SK-N-SH (cell line): ENCODE results near the gene BBLN. TPM values are rescaled to one million over a fixed set of nuclear protein-coding genes. Genes with fewer than 3 reads are reported as not detected.

ENCODE experiments used
- CTCF ChIA-PET: fragments of 300-600, 350-600 bp; formaldehyde crosslinking; extraction: SDS; loops from one replicate; lab custom pipeline; 2021; lab: Yijun Ruan, JAX
- POLR2A ChIA-PET: fragments of 350-600 bp; sonication (Branson Sonifier 250); formaldehyde crosslinking; extraction: SDS; loops from one replicate; lab custom pipeline; 2020; ENCODE audit warnings: antibody characterized with exemption, inconsistent platforms; lab: Yijun Ruan, JAX
- DNase-seq: peaks from one replicate; pipeline ENCODE4 v3.0.0; 2012
- H2AFZ ChIP-seq: fragments of 200-600 bp; sonication (generic); 2 replicates; pipeline ENCODE4 v1.8.1; 2016; ENCODE audit warnings: antibody characterized with exemption, mild to moderate bottlenecking, low read depth
- H3F3A ChIP-seq: fragments of 200-600 bp; sonication (generic); replicated peaks from 2 replicates; pipeline ENCODE3; 2016; ENCODE audit warnings: antibody characterized with exemption, mild to moderate bottlenecking; ENCODE audit not compliant: insufficient read depth
- H3K27ac ChIP-seq, 2 experiments: fragments of 200-500 bp in 1 of 2; fragments of 200-600 bp in 1 of 2; sonication (Bioruptor generic) in 1 of 2; sonication (generic), shearing (Covaris generic) in 1 of 2; 2 replicates each; pipeline versions ENCODE4 v1.5.1 to v1.6.1; 2014 to 2016; ENCODE audit warnings: low read depth in 2 of 2, inconsistent platforms in 1 of 2, low read length in 1 of 2, mild to moderate bottlenecking in 1 of 2, mixed read lengths in 1 of 2
- H3K27me3 ChIP-seq: fragments of 200-600 bp; sonication (generic), shearing (Covaris generic); 2 replicates; pipeline ENCODE4 v1.6.1; 2016; ENCODE audit warnings: mixed run types; ENCODE audit not compliant: insufficient read depth
- H3K36me3 ChIP-seq, 2 experiments: fragments of 200-500 bp in 1 of 2; fragments of 200-600 bp in 1 of 2; sonication (Bioruptor generic) in 1 of 2; sonication (generic) in 1 of 2; replicated peaks in 1 of 2; 2 replicates each; pipeline versions ENCODE3 to v1.5.1; 2014 to 2016; ENCODE audit warnings: low read length in 1 of 2, mild to moderate bottlenecking in 1 of 2; ENCODE audit not compliant: insufficient read depth in 2 of 2, control insufficient read depth in 1 of 2
- H3K4me1 ChIP-seq, 2 experiments: fragments of 200-500 bp in 1 of 2; fragments of 200-600 bp in 1 of 2; sonication (Bioruptor generic) in 1 of 2; sonication (generic), shearing (Covaris generic) in 1 of 2; 2 replicates each; pipeline versions ENCODE4 v1.5.1 to v1.6.1; 2014 to 2016; ENCODE audit warnings: low read depth in 1 of 2, low read length in 1 of 2, mixed run types in 1 of 2; ENCODE audit not compliant: insufficient read depth in 2 of 2, control insufficient read depth in 1 of 2
- H3K4me2 ChIP-seq: fragments of 200-600 bp; sonication (generic), shearing (Covaris generic); 2 replicates; pipeline ENCODE4 v1.6.1; 2017; ENCODE audit warnings: mixed run types
- H3K4me3 ChIP-seq, 2 experiments: fragments of 200-500 bp in 1 of 2; fragments of 200-600 bp in 1 of 2; sonication (Bioruptor generic) in 1 of 2; sonication (generic), shearing (Covaris generic) in 1 of 2; 2 replicates each; pipeline versions ENCODE4 v1.5.1 to v1.8.1; 2014 to 2016; ENCODE audit warnings: low read depth in 2 of 2, inconsistent platforms in 1 of 2, low read length in 1 of 2, mild to moderate bottlenecking in 1 of 2, mixed read lengths in 1 of 2, moderate library complexity in 1 of 2
- H3K79me2 ChIP-seq: fragments of 200-600 bp; sonication (generic); 2 replicates; pipeline ENCODE4 v1.8.1; 2017; ENCODE audit warnings: mild to moderate bottlenecking; ENCODE audit not compliant: insufficient read depth
- H3K9ac ChIP-seq: fragments of 200-600 bp; sonication (generic); 2 replicates; pipeline ENCODE4 v1.6.1; 2017; ENCODE audit warnings: mixed run types
- H3K9me2 ChIP-seq: fragments of 200-600 bp; sonication (generic); 2 replicates; pipeline ENCODE4 v1.6.1; 2017; ENCODE audit warnings: mixed run types
- H3K9me3 ChIP-seq: fragments of 200-600 bp; sonication (generic); 2 replicates; pipeline ENCODE4 v1.6.1; 2017; ENCODE audit warnings: mixed run types, mild to moderate bottlenecking, moderate library complexity
- H4K20me1 ChIP-seq: fragments of 200-600 bp; sonication (generic); 2 replicates; pipeline ENCODE4 v1.6.1; 2017; ENCODE audit warnings: mild to moderate bottlenecking, mixed run types; ENCODE audit not compliant: insufficient read depth
- CHD2 ChIP-seq: fragments of 150-350 bp; IDR thresholded peaks from 2 replicates; pipeline ENCODE4 v1.6.1; 2018; ENCODE audit warnings: low read length; ENCODE audit not compliant: partially characterized antibody
- ELF1 ChIP-seq: IDR thresholded peaks from 2 replicates; pipeline ENCODE4 v1.4.0; 2012
- EZH2phosphoT487 ChIP-seq: fragments of 200-600 bp; sonication (generic); IDR thresholded peaks from 2 replicates; pipeline ENCODE4 v1.6.1; 2017; ENCODE audit warnings: low read depth, mixed run types, mild to moderate bottlenecking, antibody characterized with exemption, moderate library complexity, borderline replicate concordance
- FOXM1 ChIP-seq: IDR thresholded peaks from 2 replicates; pipeline ENCODE4 v1.4.0; 2012; ENCODE audit warnings: low read depth, mild to moderate bottlenecking
- GABPA ChIP-seq: IDR thresholded peaks from 2 replicates; pipeline ENCODE4 v1.4.0; 2012; ENCODE audit warnings: low read depth, mild to moderate bottlenecking
- GATA2 ChIP-seq: sonication (generic); formaldehyde crosslinking; IDR thresholded peaks from 2 replicates; pipeline ENCODE4 v1.5.0; 2020; ENCODE audit warnings: mild to moderate bottlenecking, missing genetic modification reagents
- JUND ChIP-seq: IDR thresholded peaks from 2 replicates; pipeline ENCODE4 v1.4.0; 2012
- MXI1 ChIP-seq: IDR thresholded peaks from 2 replicates; pipeline ENCODE4 v1.6.1; 2012; ENCODE audit warnings: mild to moderate bottlenecking, low read depth, low read length, improper control_type of control experiment
- POLR2AphosphoS5 ChIP-seq: IDR thresholded peaks from 2 replicates; pipeline ENCODE4 v1.6.1; 2012; ENCODE audit warnings: low read depth, low read length
- RAD21 ChIP-seq: IDR thresholded peaks from 2 replicates; pipeline ENCODE4 v1.6.1; 2012; ENCODE audit warnings: mild to moderate bottlenecking, low read length
- SMC3 ChIP-seq: IDR thresholded peaks from 2 replicates; pipeline ENCODE4 v1.6.1; 2012; ENCODE audit warnings: low read depth, low read length, improper control_type of control experiment
- TAF1 ChIP-seq: IDR thresholded peaks from 2 replicates; pipeline ENCODE4 v1.6.1; 2012; ENCODE audit warnings: low read depth, mild to moderate bottlenecking, low read length, moderate library complexity, borderline replicate concordance
- TCF12 ChIP-seq: IDR thresholded peaks from 2 replicates; pipeline ENCODE4 v1.4.0; 2012
- TEAD4 ChIP-seq: IDR thresholded peaks from 2 replicates; pipeline ENCODE4 v1.4.0; 2012; ENCODE audit warnings: mild to moderate bottlenecking, borderline replicate concordance; ENCODE audit not compliant: insufficient read depth
- ZBTB33 ChIP-seq: IDR thresholded peaks from 2 replicates; pipeline ENCODE4 v1.4.0; 2012; ENCODE audit warnings: low read depth, borderline replicate concordance
- WGBS: methylation state at CpG from one replicate; pipeline ENCODE4 v1.1.6; 2017; ENCODE audit warnings: low lambda C conversion rate; 5-methylcytosine and 5-hydroxymethylcytosine counted together
- polyA plus RNA-seq, 3 experiments: library from polyadenylated mRNA; depleted of rRNA; stranded (reverse); fragments of >200 nt; gene quantifications; 2 replicates each; pipeline ENCODE4 v1.2.3, GENCODE V29; 2012
- TF ChIP-seq, protein P1 (sequence below): IDR thresholded peaks from 2 replicates; pipeline ENCODE4 v1.6.1; 2012; ENCODE audit warnings: mild to moderate bottlenecking, low read depth, low read length, moderate library complexity
- TF ChIP-seq, protein P2 (sequence below): fragments of 150-350 bp; IDR thresholded peaks from 2 replicates; pipeline ENCODE4 v1.6.1; 2016; ENCODE audit warnings: mild to moderate bottlenecking, low read depth, low read length
- TF ChIP-seq, protein P3 (sequence below): fragments of 200-600 bp; sonication (generic); IDR thresholded peaks from 2 replicates; pipeline ENCODE4 v1.6.1; 2017; ENCODE audit warnings: antibody characterized with exemption, mild to moderate bottlenecking, moderate library complexity
- TF ChIP-seq, protein P4 (sequence below): fragments of 150-350 bp; IDR thresholded peaks from 2 replicates; pipeline ENCODE4 v1.6.1; 2017; ENCODE audit warnings: antibody characterized with exemption, low read length, low read depth, borderline replicate concordance

Gene BBLN
- polyA plus RNA-seq, 1 of the 3 experiments (the other 2 are of a cell fraction) = 109 TPM

DNA sequence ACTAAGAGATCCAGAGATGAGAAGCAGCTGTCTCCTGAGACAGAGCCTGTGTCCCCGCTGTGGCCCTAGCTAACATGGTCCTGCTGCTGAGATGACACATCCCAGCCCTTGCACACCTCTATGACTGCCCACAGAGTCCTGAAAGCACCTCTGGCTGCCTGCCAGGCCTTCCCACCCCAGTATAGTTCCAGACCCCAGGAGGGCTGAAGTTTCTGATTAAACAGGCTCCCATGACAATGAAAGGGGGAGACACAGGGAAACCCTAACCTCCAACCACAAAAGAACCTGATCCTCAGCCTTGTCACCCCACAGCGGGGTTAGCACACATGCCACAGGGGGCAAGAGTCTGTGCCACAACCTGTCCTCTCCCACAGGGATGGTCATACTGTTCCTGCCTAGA, 15.7 kb downstream of the BBLN start:
- no peaks in the 10 kb centered on the region for H4K20me1 ChIP-seq
- no peak overlapping the region for H2AFZ ChIP-seq
- POLR2A ChIA-PET = no interaction called here
- DNase-seq = no peak
- H3K4me1 ChIP-seq = peaks cover 3 to 5% of the 10 kb centered on the region in 2 experiments; a peak in 2 of 4 replicates
- H3K9me3 ChIP-seq = no peaks in the 10 kb centered on the region
- peak overlapping the region in 1 of 2 experiments; percentile 31; a peak in 1 of 4 replicates for H3K27ac ChIP-seq
- no peaks in the 10 kb centered on the region for H3K27me3 ChIP-seq
- CTCF ChIA-PET = interaction anchor here (1.2 to 3.7 kb wide), 2 partner anchors 15 to 58 kb away, joined by 3 to 18 read pairs; partner anchors contain the start of gene CIZ1
- no peaks in the 10 kb centered on the region; the same call in 1 of the 2 replicates for H3K79me2 ChIP-seq
- H3K4me2 ChIP-seq = no peak overlapping the region
- no peak overlapping the region for H3K9ac ChIP-seq
- H3F3A ChIP-seq = peaks cover 18% of the 10 kb centered on the region
- no peaks in the 10 kb centered on the region for H3K9me2 ChIP-seq
- H3K4me3 ChIP-seq = no peak overlapping the region
- WGBS = 100% methylated on average over 1 of the region's 2 CpGs
- no peak for TF ChIP-seq RAD21
- TF ChIP-seq JUND = no peak
- no peak for TF ChIP-seq FOXM1
- no peak for TF ChIP-seq TCF12
- no peak for TF ChIP-seq ZBTB33
- no peak for TF ChIP-seq GABPA
- TF ChIP-seq, protein P1, sequence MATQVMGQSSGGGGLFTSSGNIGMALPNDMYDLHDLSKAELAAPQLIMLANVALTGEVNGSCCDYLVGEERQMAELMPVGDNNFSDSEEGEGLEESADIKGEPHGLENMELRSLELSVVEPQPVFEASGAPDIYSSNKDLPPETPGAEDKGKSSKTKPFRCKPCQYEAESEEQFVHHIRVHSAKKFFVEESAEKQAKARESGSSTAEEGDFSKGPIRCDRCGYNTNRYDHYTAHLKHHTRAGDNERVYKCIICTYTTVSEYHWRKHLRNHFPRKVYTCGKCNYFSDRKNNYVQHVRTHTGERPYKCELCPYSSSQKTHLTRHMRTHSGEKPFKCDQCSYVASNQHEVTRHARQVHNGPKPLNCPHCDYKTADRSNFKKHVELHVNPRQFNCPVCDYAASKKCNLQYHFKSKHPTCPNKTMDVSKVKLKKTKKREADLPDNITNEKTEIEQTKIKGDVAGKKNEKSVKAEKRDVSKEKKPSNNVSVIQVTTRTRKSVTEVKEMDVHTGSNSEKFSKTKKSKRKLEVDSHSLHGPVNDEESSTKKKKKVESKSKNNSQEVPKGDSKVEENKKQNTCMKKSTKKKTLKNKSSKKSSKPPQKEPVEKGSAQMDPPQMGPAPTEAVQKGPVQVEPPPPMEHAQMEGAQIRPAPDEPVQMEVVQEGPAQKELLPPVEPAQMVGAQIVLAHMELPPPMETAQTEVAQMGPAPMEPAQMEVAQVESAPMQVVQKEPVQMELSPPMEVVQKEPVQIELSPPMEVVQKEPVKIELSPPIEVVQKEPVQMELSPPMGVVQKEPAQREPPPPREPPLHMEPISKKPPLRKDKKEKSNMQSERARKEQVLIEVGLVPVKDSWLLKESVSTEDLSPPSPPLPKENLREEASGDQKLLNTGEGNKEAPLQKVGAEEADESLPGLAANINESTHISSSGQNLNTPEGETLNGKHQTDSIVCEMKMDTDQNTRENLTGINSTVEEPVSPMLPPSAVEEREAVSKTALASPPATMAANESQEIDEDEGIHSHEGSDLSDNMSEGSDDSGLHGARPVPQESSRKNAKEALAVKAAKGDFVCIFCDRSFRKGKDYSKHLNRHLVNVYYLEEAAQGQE = no peak
- TF ChIP-seq ELF1 = no peak
- TF ChIP-seq, protein P2, sequence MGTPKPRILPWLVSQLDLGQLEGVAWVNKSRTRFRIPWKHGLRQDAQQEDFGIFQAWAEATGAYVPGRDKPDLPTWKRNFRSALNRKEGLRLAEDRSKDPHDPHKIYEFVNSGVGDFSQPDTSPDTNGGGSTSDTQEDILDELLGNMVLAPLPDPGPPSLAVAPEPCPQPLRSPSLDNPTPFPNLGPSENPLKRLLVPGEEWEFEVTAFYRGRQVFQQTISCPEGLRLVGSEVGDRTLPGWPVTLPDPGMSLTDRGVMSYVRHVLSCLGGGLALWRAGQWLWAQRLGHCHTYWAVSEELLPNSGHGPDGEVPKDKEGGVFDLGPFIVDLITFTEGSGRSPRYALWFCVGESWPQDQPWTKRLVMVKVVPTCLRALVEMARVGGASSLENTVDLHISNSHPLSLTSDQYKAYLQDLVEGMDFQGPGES = no peak
- TF ChIP-seq MXI1 = no peak
- no peak for TF ChIP-seq GATA2
- TF ChIP-seq TEAD4 = no peak
- TF ChIP-seq, protein P3, sequence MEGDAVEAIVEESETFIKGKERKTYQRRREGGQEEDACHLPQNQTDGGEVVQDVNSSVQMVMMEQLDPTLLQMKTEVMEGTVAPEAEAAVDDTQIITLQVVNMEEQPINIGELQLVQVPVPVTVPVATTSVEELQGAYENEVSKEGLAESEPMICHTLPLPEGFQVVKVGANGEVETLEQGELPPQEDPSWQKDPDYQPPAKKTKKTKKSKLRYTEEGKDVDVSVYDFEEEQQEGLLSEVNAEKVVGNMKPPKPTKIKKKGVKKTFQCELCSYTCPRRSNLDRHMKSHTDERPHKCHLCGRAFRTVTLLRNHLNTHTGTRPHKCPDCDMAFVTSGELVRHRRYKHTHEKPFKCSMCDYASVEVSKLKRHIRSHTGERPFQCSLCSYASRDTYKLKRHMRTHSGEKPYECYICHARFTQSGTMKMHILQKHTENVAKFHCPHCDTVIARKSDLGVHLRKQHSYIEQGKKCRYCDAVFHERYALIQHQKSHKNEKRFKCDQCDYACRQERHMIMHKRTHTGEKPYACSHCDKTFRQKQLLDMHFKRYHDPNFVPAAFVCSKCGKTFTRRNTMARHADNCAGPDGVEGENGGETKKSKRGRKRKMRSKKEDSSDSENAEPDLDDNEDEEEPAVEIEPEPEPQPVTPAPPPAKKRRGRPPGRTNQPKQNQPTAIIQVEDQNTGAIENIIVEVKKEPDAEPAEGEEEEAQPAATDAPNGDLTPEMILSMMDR = no peak
- no peak for TF ChIP-seq SMC3
- no peak for TF ChIP-seq POLR2AphosphoS5
- TF ChIP-seq CHD2 = no peak
- no peak for TF ChIP-seq TAF1
- TF ChIP-seq, protein P4, sequence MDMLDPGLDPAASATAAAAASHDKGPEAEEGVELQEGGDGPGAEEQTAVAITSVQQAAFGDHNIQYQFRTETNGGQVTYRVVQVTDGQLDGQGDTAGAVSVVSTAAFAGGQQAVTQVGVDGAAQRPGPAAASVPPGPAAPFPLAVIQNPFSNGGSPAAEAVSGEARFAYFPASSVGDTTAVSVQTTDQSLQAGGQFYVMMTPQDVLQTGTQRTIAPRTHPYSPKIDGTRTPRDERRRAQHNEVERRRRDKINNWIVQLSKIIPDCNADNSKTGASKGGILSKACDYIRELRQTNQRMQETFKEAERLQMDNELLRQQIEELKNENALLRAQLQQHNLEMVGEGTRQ = no peak
- TF ChIP-seq EZH2phosphoT487 = no peak
- H3K36me3 ChIP-seq = peaks cover 40 to 48% of the 10 kb centered on the region in 2 experiments
